ENCODE data around the gene HNRNPA3. TPM values are rescaled to one million over a fixed set of nuclear protein-coding genes. Genes with fewer than 3 reads are reported as not detected.

The HNRNPA3 gene
- polyA plus RNA-seq, 1 of the 3 experiments (the other 2 are of a cell fraction) = 102 TPM

DNA sequence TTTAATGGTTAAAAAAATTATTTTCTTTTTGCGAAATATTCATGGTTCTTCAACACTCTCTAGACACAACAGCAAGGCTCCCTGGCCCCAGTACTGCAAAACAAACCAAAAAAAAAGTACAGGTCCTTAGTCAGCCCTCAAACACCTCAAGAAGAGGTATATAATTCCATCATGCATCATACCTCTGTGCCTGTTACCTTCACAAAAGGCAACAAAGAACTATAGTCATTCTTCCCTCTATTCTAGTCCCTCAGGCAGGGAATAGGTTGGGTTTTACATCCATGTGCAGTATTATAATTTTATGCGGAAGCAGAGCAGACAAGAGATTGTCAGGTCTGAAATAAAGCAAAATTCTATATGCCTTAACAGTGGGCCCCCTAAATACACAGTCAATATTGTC lies 43.4 kb downstream of the HNRNPA3 start:
- no peaks in the 10 kb centered on the region for H3K9me2 ChIP-seq
- DNase-seq = no peak
- H3K4me1 ChIP-seq (ENCODE audit: control insufficient read depth in 1 of 2, insufficient read depth in 2 of 2, low read depth in 1 of 2, low read length in 1 of 2) = peaks cover 6 to 25% of the 10 kb centered on the region in 2 experiments; a peak in 3 of 4 replicates
- no peak for TF ChIP-seq CHD2 (IDR thresholded peaks at IDR 0.05; ENCODE audit: low read length, partially characterized antibody)
- no peak for TF ChIP-seq GABPA (IDR thresholded peaks at IDR 0.05; ENCODE audit: low read depth)
- no peak for TF ChIP-seq RAD21 (IDR thresholded peaks at IDR 0.05; ENCODE audit: low read length)
- no peak for TF ChIP-seq RFX5 (IDR thresholded peaks at IDR 0.05; ENCODE audit: low read length)
- no peak for TF ChIP-seq TAF1 (IDR thresholded peaks at IDR 0.05; ENCODE audit: borderline replicate concordance, low read depth, low read length)
- no peak for TF ChIP-seq YY1 (IDR thresholded peaks at IDR 0.05; ENCODE audit: low read depth)
- no peak for TF ChIP-seq MEF2A (IDR thresholded peaks at IDR 0.05; ENCODE audit: borderline replicate concordance, low read depth)
- H3K9ac ChIP-seq = no peak overlapping the region
- peaks cover 4% of the 10 kb centered on the region; the same call in 1 of the 2 replicates for H3K9me3 ChIP-seq
- peaks cover 99% of the 10 kb centered on the region for H4K20me1 ChIP-seq (ENCODE audit: insufficient read depth)
- WGBS (ENCODE audit: low lambda C conversion rate) = 90% methylated on average over 2 of the region's 2 CpGs
- no peaks in the 10 kb centered on the region for H3K27me3 ChIP-seq (ENCODE audit: insufficient read depth)
- peaks cover 100% of the 10 kb centered on the region for H3K79me2 ChIP-seq (ENCODE audit: insufficient read depth)
- peaks cover 3% of the 10 kb centered on the region for H3F3A ChIP-seq (replicated peaks; ENCODE audit: insufficient read depth)
- peaks cover 15 to 20% of the 10 kb centered on the region in 2 experiments for H3K36me3 ChIP-seq (replicated peaks in 1 of 2; ENCODE audit: control insufficient read depth in 1 of 2, insufficient read depth in 2 of 2, low read length in 1 of 2)
- H3K4me2 ChIP-seq = 0 out of 2 replicates have a peak overlapping the region, but pooled peaks have one; percentile 15
- CTCF ChIA-PET = interaction anchor here (1.0 to 8.9 kb wide), 3 partner anchors 7 to 95 kb away, joined by 3 to 67 read pairs (median 3); partner anchors contain the start of gene NFE2L2
- no peak overlapping the region for H3K4me3 ChIP-seq (ENCODE audit: low read depth in 2 of 2, low read length in 1 of 2)
- POLR2A ChIA-PET = no interaction called here
- no peak overlapping the region for H3K27ac ChIP-seq (ENCODE audit: low read depth in 2 of 2, low read length in 1 of 2)
- no peak overlapping the region for H2AFZ ChIP-seq (ENCODE audit: low read depth)

DNA sequence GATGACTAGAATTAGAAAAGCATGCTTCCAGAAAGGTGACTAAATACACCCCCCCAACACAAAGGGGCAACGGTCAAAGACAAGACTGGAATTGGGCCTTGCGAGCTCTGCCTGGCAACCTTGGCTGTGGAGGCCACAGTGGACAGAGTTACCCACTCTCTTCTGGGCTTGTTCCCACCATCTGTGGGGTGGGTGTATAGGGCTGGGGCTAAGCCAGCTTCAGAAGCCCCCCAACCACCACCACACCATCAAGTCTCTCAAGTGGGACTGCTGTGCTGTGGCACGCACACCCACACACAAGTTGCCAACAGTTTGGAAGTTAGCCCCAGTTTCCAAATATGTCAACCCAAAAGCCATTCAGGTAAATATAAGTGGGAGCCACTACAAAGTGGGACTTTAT lies 44.1 kb downstream of the HNRNPA3 start:
- Histone ChIP-seq H3K9ac (no peak overlapping the region), H3K27me3 (ENCODE audit: insufficient read depth) (no peaks in the 10 kb centered on the region), H3K9me2 (no peaks in the 10 kb centered on the region), H3K4me2 (no peak overlapping the region), H2AFZ (ENCODE audit: low read depth) (no peak overlapping the region), H3K4me1 (ENCODE audit: control insufficient read depth in 1 of 2, insufficient read depth in 2 of 2, low read depth in 1 of 2, low read length in 1 of 2) (peaks cover 10 to 31% of the 10 kb centered on the region in 2 experiments), H3K79me2 (ENCODE audit: insufficient read depth) (peaks cover 100% of the 10 kb centered on the region), H3K27ac (ENCODE audit: low read depth in 2 of 2, low read length in 1 of 2) (no peak overlapping the region), H3K36me3 (replicated peaks in 1 of 2; ENCODE audit: control insufficient read depth in 1 of 2, insufficient read depth in 2 of 2, low read length in 1 of 2) (peaks cover 15 to 20% of the 10 kb centered on the region in 2 experiments), H3K4me3 (ENCODE audit: low read depth in 2 of 2, low read length in 1 of 2) (no peak overlapping the region), H3F3A (replicated peaks; ENCODE audit: insufficient read depth) (peaks cover 3% of the 10 kb centered on the region), H3K9me3 (peaks cover 4% of the 10 kb centered on the region; the same call in 1 of the 2 replicates), H4K20me1 (ENCODE audit: insufficient read depth) (peaks cover 99% of the 10 kb centered on the region)
- DNase-seq = no peak
- ChIA-PET POLR2A (no interaction called here), CTCF (interaction anchor here (1.0 to 1.2 kb wide), 2 partner anchors 92 to 96 kb away, joined by 3 read pairs; no protein-coding TSS in a partner anchor)
- TF ChIP-seq FOSL2 (IDR thresholded peaks at IDR 0.05; ENCODE audit: borderline replicate concordance, low read depth) = no peak
- TF ChIP-seq, protein P1, sequence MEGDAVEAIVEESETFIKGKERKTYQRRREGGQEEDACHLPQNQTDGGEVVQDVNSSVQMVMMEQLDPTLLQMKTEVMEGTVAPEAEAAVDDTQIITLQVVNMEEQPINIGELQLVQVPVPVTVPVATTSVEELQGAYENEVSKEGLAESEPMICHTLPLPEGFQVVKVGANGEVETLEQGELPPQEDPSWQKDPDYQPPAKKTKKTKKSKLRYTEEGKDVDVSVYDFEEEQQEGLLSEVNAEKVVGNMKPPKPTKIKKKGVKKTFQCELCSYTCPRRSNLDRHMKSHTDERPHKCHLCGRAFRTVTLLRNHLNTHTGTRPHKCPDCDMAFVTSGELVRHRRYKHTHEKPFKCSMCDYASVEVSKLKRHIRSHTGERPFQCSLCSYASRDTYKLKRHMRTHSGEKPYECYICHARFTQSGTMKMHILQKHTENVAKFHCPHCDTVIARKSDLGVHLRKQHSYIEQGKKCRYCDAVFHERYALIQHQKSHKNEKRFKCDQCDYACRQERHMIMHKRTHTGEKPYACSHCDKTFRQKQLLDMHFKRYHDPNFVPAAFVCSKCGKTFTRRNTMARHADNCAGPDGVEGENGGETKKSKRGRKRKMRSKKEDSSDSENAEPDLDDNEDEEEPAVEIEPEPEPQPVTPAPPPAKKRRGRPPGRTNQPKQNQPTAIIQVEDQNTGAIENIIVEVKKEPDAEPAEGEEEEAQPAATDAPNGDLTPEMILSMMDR (IDR thresholded peaks at IDR 0.05) = no peak
- 75% methylated on average over 2 of the region's 3 CpGs for WGBS (ENCODE audit: low lambda C conversion rate)

DNA sequence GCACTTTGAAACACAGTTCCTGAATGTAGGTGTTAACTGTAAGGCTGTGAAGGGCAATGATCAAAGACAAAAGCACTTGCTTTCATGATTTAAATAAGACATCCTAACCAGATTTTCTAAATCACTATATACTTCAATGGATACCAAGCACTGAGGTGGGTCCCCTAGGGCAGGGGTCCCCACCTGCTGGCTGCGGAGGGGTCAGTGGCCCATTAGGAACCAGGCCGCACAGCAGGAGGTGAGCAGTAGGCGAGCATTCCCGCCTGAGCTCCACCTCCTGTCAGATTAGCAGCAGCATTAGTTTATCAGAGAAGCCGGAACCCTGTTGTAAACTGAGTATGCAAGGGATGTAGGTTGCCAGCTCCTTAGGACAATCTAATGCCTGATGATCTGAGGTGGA lies 44.9 kb downstream of the HNRNPA3 start:
- Histone ChIP-seq H3K4me3 (ENCODE audit: low read depth in 2 of 2, low read length in 1 of 2) (no peak overlapping the region), H4K20me1 (ENCODE audit: insufficient read depth) (peaks cover 99% of the 10 kb centered on the region), H3K27me3 (ENCODE audit: insufficient read depth) (no peaks in the 10 kb centered on the region), H3F3A (replicated peaks; ENCODE audit: insufficient read depth) (peaks cover 3% of the 10 kb centered on the region), H3K27ac (ENCODE audit: low read depth in 2 of 2, low read length in 1 of 2) (no peak overlapping the region), H3K79me2 (ENCODE audit: insufficient read depth) (peaks cover 100% of the 10 kb centered on the region), H3K36me3 (replicated peaks in 1 of 2; ENCODE audit: control insufficient read depth in 1 of 2, insufficient read depth in 2 of 2, low read length in 1 of 2) (peaks cover 15 to 20% of the 10 kb centered on the region in 2 experiments), H3K9ac (no peak overlapping the region), H2AFZ (ENCODE audit: low read depth) (no peak overlapping the region), H3K4me2 (no peak overlapping the region), H3K9me2 (no peaks in the 10 kb centered on the region), H3K9me3 (peaks cover 4% of the 10 kb centered on the region; the same call in 1 of the 2 replicates), H3K4me1 (ENCODE audit: control insufficient read depth in 1 of 2, insufficient read depth in 2 of 2, low read depth in 1 of 2, low read length in 1 of 2) (peaks cover 14 to 26% of the 10 kb centered on the region in 2 experiments)
- DNase-seq = no peak
- TF ChIP-seq JUND (IDR thresholded peaks at IDR 0.05) = no peak
- no peak for TF ChIP-seq CHD2 (IDR thresholded peaks at IDR 0.05; ENCODE audit: low read length, partially characterized antibody)
- WGBS (ENCODE audit: low lambda C conversion rate) = 94% methylated on average over 2 of the region's 5 CpGs
- ChIA-PET CTCF (interaction anchor here (1.2 kb wide), 1 partner anchor 97 kb away, joined by 3 read pairs; no protein-coding TSS in a partner anchor), POLR2A (no interaction called here)
